Neural progenitor cell (in vitro differentiated cells): Measurements from ENCODE around the gene PSG1.

Experiments
- EZH2phosphoT487 ChIP-seq: fragments of 200-600 bp; sonication (generic); IDR thresholded peaks from 2 replicates; pipeline ENCODE4 v1.6.1; 2017; ENCODE audit warnings: antibody characterized with exemption
- TF ChIP-seq, protein P1 (sequence below): fragments of 200-600 bp; sonication (generic); IDR thresholded peaks from 2 replicates; pipeline ENCODE4 v1.5.1; 2017; ENCODE audit warnings: antibody characterized with exemption, mild to moderate bottlenecking

DNA sequence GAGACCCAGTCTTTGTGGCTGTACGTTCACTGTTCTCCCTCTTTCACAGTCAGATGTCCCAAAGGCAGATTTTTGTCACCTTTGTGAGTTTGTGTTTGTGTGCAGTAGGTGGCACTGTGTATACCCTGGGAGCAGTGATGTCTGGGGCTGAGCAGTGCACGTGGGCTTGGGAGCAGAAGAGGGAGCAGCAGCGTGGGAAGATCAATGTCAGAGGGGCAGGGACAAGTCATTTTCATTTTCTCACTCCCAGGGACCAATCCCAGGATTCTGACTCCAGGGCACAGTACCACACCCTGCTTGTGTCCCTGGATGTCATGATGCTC is 40.2 kb upstream of the PSG1 start:
- TF ChIP-seq, protein P1, sequence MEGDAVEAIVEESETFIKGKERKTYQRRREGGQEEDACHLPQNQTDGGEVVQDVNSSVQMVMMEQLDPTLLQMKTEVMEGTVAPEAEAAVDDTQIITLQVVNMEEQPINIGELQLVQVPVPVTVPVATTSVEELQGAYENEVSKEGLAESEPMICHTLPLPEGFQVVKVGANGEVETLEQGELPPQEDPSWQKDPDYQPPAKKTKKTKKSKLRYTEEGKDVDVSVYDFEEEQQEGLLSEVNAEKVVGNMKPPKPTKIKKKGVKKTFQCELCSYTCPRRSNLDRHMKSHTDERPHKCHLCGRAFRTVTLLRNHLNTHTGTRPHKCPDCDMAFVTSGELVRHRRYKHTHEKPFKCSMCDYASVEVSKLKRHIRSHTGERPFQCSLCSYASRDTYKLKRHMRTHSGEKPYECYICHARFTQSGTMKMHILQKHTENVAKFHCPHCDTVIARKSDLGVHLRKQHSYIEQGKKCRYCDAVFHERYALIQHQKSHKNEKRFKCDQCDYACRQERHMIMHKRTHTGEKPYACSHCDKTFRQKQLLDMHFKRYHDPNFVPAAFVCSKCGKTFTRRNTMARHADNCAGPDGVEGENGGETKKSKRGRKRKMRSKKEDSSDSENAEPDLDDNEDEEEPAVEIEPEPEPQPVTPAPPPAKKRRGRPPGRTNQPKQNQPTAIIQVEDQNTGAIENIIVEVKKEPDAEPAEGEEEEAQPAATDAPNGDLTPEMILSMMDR = no peak
- TF ChIP-seq EZH2phosphoT487 = no peak
